ENCODE results near the gene GSTCD.

- TF ChIP-seq ZNF384 (IDR thresholded peaks at IDR 0.05), result no peak
- no peak for TF ChIP-seq CTBP1 (IDR thresholded peaks at IDR 0.05; ENCODE audit: borderline replicate concordance)
- no peak for TF ChIP-seq SP1 (IDR thresholded peaks at IDR 0.05)
- TF ChIP-seq TARDBP (IDR thresholded peaks at IDR 0.05), result no peak
- no peak for TF ChIP-seq BHLHE40 (IDR thresholded peaks at IDR 0.05; ENCODE audit: borderline replicate concordance)
- TF ChIP-seq FOXK2 (IDR thresholded peaks at IDR 0.05), result no peak
- TF ChIP-seq FOXM1 (IDR thresholded peaks at IDR 0.05; ENCODE audit: borderline replicate concordance), result no peak
- TF ChIP-seq ELF4 (IDR thresholded peaks at IDR 0.05), result no peak
- no peak for TF ChIP-seq ARNT (IDR thresholded peaks at IDR 0.05)
- TF ChIP-seq HDGF (IDR thresholded peaks at IDR 0.05; ENCODE audit: borderline replicate concordance), result no peak
- TF ChIP-seq LEF1 (IDR thresholded peaks at IDR 0.05; ENCODE audit: borderline replicate concordance), result no peak
- no peak for TF ChIP-seq FOXA1 (IDR thresholded peaks at IDR 0.05)
- no peak for TF ChIP-seq L3MBTL2 (conservative IDR thresholded peaks at IDR 0.05)
- TF ChIP-seq PKNOX1 (IDR thresholded peaks at IDR 0.05), result no peak
Measured at GRCh38 chr4:105807496-105807895, 98.9 kb downstream of the GSTCD start.
